IMR-90 (cell line): Measurements from ENCODE around the gene ADGRA1.

Source experiments
- BHLHE40 ChIP-seq: fragments of 150-350 bp; IDR thresholded peaks from 2 replicates; pipeline ENCODE4 v1.6.1; 2016; ENCODE audit warnings: mild to moderate bottlenecking, low read depth, low read length
- CEBPB ChIP-seq: IDR thresholded peaks from 2 replicates; pipeline ENCODE4 v1.6.1; 2012; ENCODE audit warnings: low read depth, low read length, improper control_type of control experiment
- CHD1 ChIP-seq: IDR thresholded peaks from 2 replicates; pipeline ENCODE4 v1.6.1; 2012; ENCODE audit warnings: low read depth, low read length, improper control_type of control experiment
- FOS ChIP-seq: fragments of 150-350 bp; IDR thresholded peaks from 2 replicates; pipeline ENCODE4 v1.6.1; 2016; ENCODE audit warnings: low read depth, low read length
- MAFK ChIP-seq: IDR thresholded peaks from 2 replicates; pipeline ENCODE4 v1.6.1; 2012; ENCODE audit warnings: low read depth, low read length, improper control_type of control experiment
- MAZ ChIP-seq: IDR thresholded peaks from 2 replicates; pipeline ENCODE4 v1.6.1; 2012; ENCODE audit warnings: low read depth, mild to moderate bottlenecking, low read length, improper control_type of control experiment, moderate library complexity, borderline replicate concordance
- NFE2L2 ChIP-seq: fragments of 150-350 bp; IDR thresholded peaks from 2 replicates; pipeline ENCODE4 v1.6.1; 2016; ENCODE audit warnings: low read depth, mild to moderate bottlenecking, low read length
- POLR2A ChIP-seq: IDR thresholded peaks from 2 replicates; pipeline ENCODE4 v1.6.1; 2012; ENCODE audit warnings: mild to moderate bottlenecking, low read depth, low read length
- RAD21 ChIP-seq: IDR thresholded peaks from 2 replicates; pipeline ENCODE4 v1.6.1; 2012; ENCODE audit warnings: low read length, improper control_type of control experiment
- RCOR1 ChIP-seq: IDR thresholded peaks from 2 replicates; pipeline ENCODE4 v1.6.1; 2012; ENCODE audit warnings: mild to moderate bottlenecking, low read length, improper control_type of control experiment; ENCODE audit not compliant: insufficient replicate concordance
- RFX5 ChIP-seq: IDR thresholded peaks from 2 replicates; pipeline ENCODE4 v1.8.0; 2012; ENCODE audit warnings: low read depth, mild to moderate bottlenecking, low read length, moderate library complexity
- SMC3 ChIP-seq: fragments of 150-350 bp; IDR thresholded peaks from 2 replicates; pipeline ENCODE4 v1.6.1; 2016; ENCODE audit warnings: low read depth, mild to moderate bottlenecking, antibody characterized with exemption, low read length, moderate library complexity
- TF ChIP-seq, protein P1 (sequence below): conservative IDR thresholded peaks from 2 replicates; pipeline ENCODE4 v1.5.1; 2012; ENCODE audit warnings: mild to moderate bottlenecking, low read depth, low read length, improper control_type of control experiment
- TF ChIP-seq, protein P2 (sequence below): fragments of 150-350 bp; IDR thresholded peaks from 2 replicates; pipeline ENCODE4 v1.6.1; 2017; ENCODE audit warnings: mild to moderate bottlenecking, antibody characterized with exemption, low read length, low read depth

DNA sequence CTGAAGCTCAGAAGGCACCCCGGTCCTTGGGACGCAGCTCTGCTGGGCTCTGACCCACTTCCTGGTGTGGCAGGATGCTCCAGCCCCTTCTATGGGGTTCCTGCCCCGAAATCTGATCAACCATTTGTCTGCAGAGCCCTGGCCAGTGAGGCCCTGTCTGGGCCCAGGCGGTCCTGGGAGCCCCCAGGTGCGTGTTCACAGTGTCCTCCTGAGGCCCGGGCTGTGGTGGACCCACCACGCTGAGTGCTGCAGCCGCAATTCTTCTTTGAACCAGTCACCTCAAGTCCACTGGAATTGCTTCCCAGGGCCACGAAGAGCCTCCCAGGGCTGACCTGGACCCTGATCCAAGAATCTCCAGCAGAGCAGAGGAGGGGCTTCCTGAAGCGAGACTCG, 91.4 kb downstream of the ADGRA1 start:
- no peak for TF ChIP-seq POLR2A
- TF ChIP-seq, protein P1, sequence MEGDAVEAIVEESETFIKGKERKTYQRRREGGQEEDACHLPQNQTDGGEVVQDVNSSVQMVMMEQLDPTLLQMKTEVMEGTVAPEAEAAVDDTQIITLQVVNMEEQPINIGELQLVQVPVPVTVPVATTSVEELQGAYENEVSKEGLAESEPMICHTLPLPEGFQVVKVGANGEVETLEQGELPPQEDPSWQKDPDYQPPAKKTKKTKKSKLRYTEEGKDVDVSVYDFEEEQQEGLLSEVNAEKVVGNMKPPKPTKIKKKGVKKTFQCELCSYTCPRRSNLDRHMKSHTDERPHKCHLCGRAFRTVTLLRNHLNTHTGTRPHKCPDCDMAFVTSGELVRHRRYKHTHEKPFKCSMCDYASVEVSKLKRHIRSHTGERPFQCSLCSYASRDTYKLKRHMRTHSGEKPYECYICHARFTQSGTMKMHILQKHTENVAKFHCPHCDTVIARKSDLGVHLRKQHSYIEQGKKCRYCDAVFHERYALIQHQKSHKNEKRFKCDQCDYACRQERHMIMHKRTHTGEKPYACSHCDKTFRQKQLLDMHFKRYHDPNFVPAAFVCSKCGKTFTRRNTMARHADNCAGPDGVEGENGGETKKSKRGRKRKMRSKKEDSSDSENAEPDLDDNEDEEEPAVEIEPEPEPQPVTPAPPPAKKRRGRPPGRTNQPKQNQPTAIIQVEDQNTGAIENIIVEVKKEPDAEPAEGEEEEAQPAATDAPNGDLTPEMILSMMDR = no peak
- no peak for TF ChIP-seq CEBPB
- TF ChIP-seq RCOR1 = no peak
- no peak for TF ChIP-seq CHD1
- TF ChIP-seq NFE2L2 = no peak
- no peak for TF ChIP-seq RAD21
- no peak for TF ChIP-seq RFX5
- no peak for TF ChIP-seq MAFK
- TF ChIP-seq, protein P2, sequence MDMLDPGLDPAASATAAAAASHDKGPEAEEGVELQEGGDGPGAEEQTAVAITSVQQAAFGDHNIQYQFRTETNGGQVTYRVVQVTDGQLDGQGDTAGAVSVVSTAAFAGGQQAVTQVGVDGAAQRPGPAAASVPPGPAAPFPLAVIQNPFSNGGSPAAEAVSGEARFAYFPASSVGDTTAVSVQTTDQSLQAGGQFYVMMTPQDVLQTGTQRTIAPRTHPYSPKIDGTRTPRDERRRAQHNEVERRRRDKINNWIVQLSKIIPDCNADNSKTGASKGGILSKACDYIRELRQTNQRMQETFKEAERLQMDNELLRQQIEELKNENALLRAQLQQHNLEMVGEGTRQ = no peak
- no peak for TF ChIP-seq MAZ
- no peak for TF ChIP-seq SMC3
- TF ChIP-seq FOS = no peak
- TF ChIP-seq BHLHE40 = no peak
